H1 (cell line): Measurements from ENCODE around the gene SPOCK1. TPM values are rescaled to one million over a fixed set of nuclear protein-coding genes. Genes with fewer than 3 reads are reported as not detected.

Experiments
- CHD1 ChIP-seq: IDR thresholded peaks from 2 replicates; pipeline ENCODE4 v1.6.1; 2012; ENCODE audit warnings: low read depth, low read length, improper control_type of control experiment
- CHD7 ChIP-seq: fragments of 300-600 bp; sonication (generic); IDR thresholded peaks from 2 replicates; pipeline ENCODE4 v1.7.1; 2012; ENCODE audit warnings: low read length, moderate library complexity, mild to moderate bottlenecking, inconsistent platforms; ENCODE audit not compliant: insufficient replicate concordance
- EZH2 ChIP-seq: fragments of 200-600 bp; sonication (generic); IDR thresholded peaks from 2 replicates; pipeline ENCODE4 v1.7.1; 2012; ENCODE audit warnings: low read depth, mild to moderate bottlenecking, moderate library complexity, low read length, inconsistent platforms; ENCODE audit not compliant: severe bottlenecking
- SIRT6 ChIP-seq: IDR thresholded peaks from one replicate; pipeline ENCODE4 v1.7.1; 2012; ENCODE audit warnings: low read length, inconsistent platforms
- polyA plus RNA-seq, 7 experiments: library from polyadenylated mRNA; depleted of rRNA in 3 of 7; stranded (reverse) in 5 of 7; unstranded in 2 of 7; fragments of >200 nt in 5 of 7; fragments of 200-250 nt in 2 of 7; gene quantifications; 1 replicate in 5 of 7; 2 replicates in 1 of 7; 4 replicates in 1 of 7; pipeline versions ENCODE4 v1.2.1 to v1.2.3, GENCODE V29; 2011 to 2013; ENCODE audit warnings: missing spikeins in 2 of 7, mixed read lengths in 2 of 7
- total RNA-seq: library from RNA; stranded (reverse); fragmentation: NEBNext Ultra II Directional; extraction: Animal tissue kit (Norgen Biotek cat#: 25700); gene quantifications from 2 replicates; pipeline ENCODE4 v1.2.1, GENCODE V29; 2021

SPOCK1 gene
- total and polyA plus RNA-seq, 2 of the 8 experiments (the other 6 are each of a cell fraction or from before 2014, with no cell fraction given): 6.9 to 18.1 TPM

GRCh38 chr5:137214446-137215189 is 284.5 kb downstream of the SPOCK1 start (continued):
- TF ChIP-seq CHD7: no peak
- no peak for TF ChIP-seq SIRT6
- TF ChIP-seq CHD1: no peak
- no peak for TF ChIP-seq EZH2
